Neural progenitor cell (in vitro differentiated cells): Measurements from ENCODE around the gene PCSK6. TPM values are rescaled to one million over a fixed set of nuclear protein-coding genes. Genes with fewer than 3 reads are reported as not detected.

Experiments used
- DNase-seq: peaks from one replicate; pipeline ENCODE4 v3.0.0-alpha.2; 2016; ENCODE audit warnings: low spot score
- H2AFZ ChIP-seq: fragments of 200-600 bp; sonication (generic); replicated peaks from 2 replicates; pipeline ENCODE4 v1.6.1; 2016; ENCODE audit warnings: antibody characterized with exemption
- H3F3A ChIP-seq: fragments of 200-600 bp; sonication (generic); 2 replicates; pipeline ENCODE4 v1.6.1; 2016; ENCODE audit warnings: antibody characterized with exemption, low read depth
- H3K27ac ChIP-seq: fragments of 200-600 bp; sonication (generic); 2 replicates; pipeline ENCODE4 v1.5.1; 2016; ENCODE audit warnings: mild to moderate bottlenecking
- H3K27me3 ChIP-seq: fragments of 200-600 bp; sonication (generic); 2 replicates; pipeline ENCODE4 v1.6.1; 2016; ENCODE audit warnings: mild to moderate bottlenecking, moderate library complexity
- H3K36me3 ChIP-seq: fragments of 200-600 bp; sonication (generic); 2 replicates; pipeline ENCODE4 v1.5.1; 2016
- H3K4me1 ChIP-seq: fragments of 200-600 bp; sonication (generic); 2 replicates; pipeline ENCODE4 v1.6.1; 2016; ENCODE audit warnings: mixed run types
- H3K4me2 ChIP-seq: fragments of 200-600 bp; sonication (generic); 2 replicates; pipeline ENCODE4 v1.6.1; 2016
- H3K4me3 ChIP-seq: fragments of 200-600 bp; sonication (generic); 2 replicates; pipeline ENCODE4 v1.5.1; 2016
- H3K79me2 ChIP-seq: fragments of 200-600 bp; sonication (generic); 2 replicates; pipeline ENCODE4 v1.6.1; 2016; ENCODE audit warnings: low read depth
- H3K9ac ChIP-seq: fragments of 200-600 bp; sonication (generic); 2 replicates; pipeline ENCODE4 v1.6.1; 2016
- H3K9me3 ChIP-seq: fragments of 200-600 bp; sonication (generic); 2 replicates; pipeline ENCODE4 v1.5.1; 2016; ENCODE audit warnings: low read depth
- H4K20me1 ChIP-seq: fragments of 200-600 bp; sonication (generic); 2 replicates; pipeline ENCODE4 v1.6.1; 2016; ENCODE audit warnings: low read depth
- H3K27ac Mint-ChIP-seq: 3 replicates; pipeline ENCODE4 v1.8.0; 2021; ENCODE audit warnings: mixed read lengths
- H3K27me3 Mint-ChIP-seq: 2 replicates; pipeline ENCODE4 v1.8.0; 2022; ENCODE audit warnings: low read depth, mild to moderate bottlenecking, inconsistent platforms, moderate library complexity, mixed read lengths; ENCODE audit not compliant: insufficient read depth
- H3K36me3 Mint-ChIP-seq: 3 replicates; pipeline ENCODE4 v1.8.0; 2021; ENCODE audit warnings: mixed read lengths
- H3K4me1 Mint-ChIP-seq: 3 replicates; pipeline ENCODE4 v1.8.0; 2021; ENCODE audit warnings: mixed read lengths
- H3K4me3 Mint-ChIP-seq: 3 replicates; pipeline ENCODE4 v1.8.0; 2021; ENCODE audit warnings: mild to moderate bottlenecking, moderate library complexity, mixed read lengths
- H3K9me3 Mint-ChIP-seq: 3 replicates; pipeline ENCODE4 v1.8.0; 2020; ENCODE audit warnings: mixed read lengths
- EZH2 ChIP-seq: fragments of 200-600 bp; sonication (generic); IDR thresholded peaks from 2 replicates; pipeline ENCODE4 v1.6.1; 2017; ENCODE audit warnings: antibody characterized with exemption, mild to moderate bottlenecking, moderate library complexity
- EZH2phosphoT487 ChIP-seq: fragments of 200-600 bp; sonication (generic); IDR thresholded peaks from 2 replicates; pipeline ENCODE4 v1.6.1; 2017; ENCODE audit warnings: antibody characterized with exemption
- total RNA-seq: library from RNA; depleted of rRNA; stranded (reverse); fragments of >200 nt; gene quantifications from 2 replicates; pipeline ENCODE4 v1.2.3, GENCODE V29; 2015; ENCODE audit warnings: low replicate concordance
- TF ChIP-seq, protein P1 (sequence below): fragments of 200-600 bp; sonication (generic); IDR thresholded peaks from 2 replicates; pipeline ENCODE4 v1.5.1; 2017; ENCODE audit warnings: antibody characterized with exemption, mild to moderate bottlenecking

PCSK6 gene
- total RNA-seq, 1 donor from 2014 or later = 1.9 TPM

DNA sequence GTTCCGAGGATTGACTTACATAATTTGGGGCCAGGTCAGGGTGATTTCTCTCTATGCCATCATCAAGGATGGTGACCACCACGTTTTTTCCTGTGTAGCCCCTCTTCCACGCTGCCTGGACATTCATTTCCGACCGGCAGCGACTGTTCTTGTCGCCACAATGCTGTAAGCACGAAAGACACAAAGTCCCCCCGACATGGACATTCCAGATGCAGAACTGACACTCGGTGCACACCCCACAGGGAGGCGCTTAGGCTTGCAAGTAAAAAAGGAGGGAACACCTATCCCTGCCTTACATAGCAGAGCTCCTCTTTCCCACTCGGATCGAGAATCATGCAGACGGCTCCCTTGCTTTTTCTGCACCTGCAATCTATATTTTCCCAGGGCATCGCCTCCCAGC lies 58.2 kb downstream of the PCSK6 start:
- no peak overlapping the region for H3K9ac ChIP-seq
- no peaks in the 10 kb centered on the region for H3K36me3 ChIP-seq
- Mint-ChIP-seq H3K36me3 (no peaks in the 10 kb centered on the region), H3K4me3 (no peak overlapping the region), H3K27me3 (peaks cover 8% of the 10 kb centered on the region), H3K9me3 (no peaks in the 10 kb centered on the region), H3K4me1 (peaks cover 29% of the 10 kb centered on the region), H3K27ac (no peak overlapping the region)
- H3K27me3 ChIP-seq = no peaks in the 10 kb centered on the region
- no peak for DNase-seq
- no peaks in the 10 kb centered on the region for H3K79me2 ChIP-seq
- H3K9me3 ChIP-seq = no peaks in the 10 kb centered on the region
- no peak overlapping the region for H3K4me2 ChIP-seq
- H4K20me1 ChIP-seq = no peaks in the 10 kb centered on the region
- TF ChIP-seq EZH2 = no peak
- H3K27ac ChIP-seq = no peak overlapping the region
- H2AFZ ChIP-seq = no peak overlapping the region
- H3K4me3 ChIP-seq = no peak overlapping the region
- H3K4me1 ChIP-seq = no peaks in the 10 kb centered on the region
- H3F3A ChIP-seq = no peaks in the 10 kb centered on the region

DNA sequence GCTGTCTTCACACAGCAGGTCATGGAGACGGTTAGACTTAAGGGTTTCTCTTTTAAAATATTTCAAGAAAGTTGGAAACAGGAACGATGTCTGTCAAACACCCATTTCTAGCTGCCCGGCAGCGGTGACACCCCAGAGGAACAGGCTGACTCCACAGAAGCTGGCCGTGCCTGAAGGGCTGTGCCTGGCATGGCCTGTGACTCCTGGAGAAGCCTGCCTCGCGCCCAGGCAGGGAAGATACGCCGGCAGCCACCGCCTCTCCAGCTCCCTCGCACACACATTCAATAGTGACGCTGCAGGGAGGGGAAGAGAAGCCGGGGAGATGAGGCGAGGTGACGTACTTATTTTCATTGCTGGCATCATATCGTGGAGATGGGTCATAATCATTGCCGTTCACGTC lies 59.9 kb downstream of the PCSK6 start:
- no peaks in the 10 kb centered on the region for H3K36me3 ChIP-seq
- H3K4me3 Mint-ChIP-seq = no peak overlapping the region
- no peak overlapping the region for H3K27ac ChIP-seq
- no peak overlapping the region for H3K4me3 ChIP-seq
- H2AFZ ChIP-seq = no peak overlapping the region
- H3K27ac Mint-ChIP-seq = no peak overlapping the region
- no peak overlapping the region for H3K4me2 ChIP-seq
- TF ChIP-seq EZH2phosphoT487 (no peak), EZH2 (no peak)
- TF ChIP-seq, protein P1, sequence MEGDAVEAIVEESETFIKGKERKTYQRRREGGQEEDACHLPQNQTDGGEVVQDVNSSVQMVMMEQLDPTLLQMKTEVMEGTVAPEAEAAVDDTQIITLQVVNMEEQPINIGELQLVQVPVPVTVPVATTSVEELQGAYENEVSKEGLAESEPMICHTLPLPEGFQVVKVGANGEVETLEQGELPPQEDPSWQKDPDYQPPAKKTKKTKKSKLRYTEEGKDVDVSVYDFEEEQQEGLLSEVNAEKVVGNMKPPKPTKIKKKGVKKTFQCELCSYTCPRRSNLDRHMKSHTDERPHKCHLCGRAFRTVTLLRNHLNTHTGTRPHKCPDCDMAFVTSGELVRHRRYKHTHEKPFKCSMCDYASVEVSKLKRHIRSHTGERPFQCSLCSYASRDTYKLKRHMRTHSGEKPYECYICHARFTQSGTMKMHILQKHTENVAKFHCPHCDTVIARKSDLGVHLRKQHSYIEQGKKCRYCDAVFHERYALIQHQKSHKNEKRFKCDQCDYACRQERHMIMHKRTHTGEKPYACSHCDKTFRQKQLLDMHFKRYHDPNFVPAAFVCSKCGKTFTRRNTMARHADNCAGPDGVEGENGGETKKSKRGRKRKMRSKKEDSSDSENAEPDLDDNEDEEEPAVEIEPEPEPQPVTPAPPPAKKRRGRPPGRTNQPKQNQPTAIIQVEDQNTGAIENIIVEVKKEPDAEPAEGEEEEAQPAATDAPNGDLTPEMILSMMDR = no peak
- H3K36me3 Mint-ChIP-seq = no peaks in the 10 kb centered on the region
- H3K27me3 Mint-ChIP-seq = peaks cover 8% of the 10 kb centered on the region
- H4K20me1 ChIP-seq = no peaks in the 10 kb centered on the region
- H3K4me1 Mint-ChIP-seq = peaks cover 29% of the 10 kb centered on the region
- H3K9me3 ChIP-seq = no peaks in the 10 kb centered on the region
- no peaks in the 10 kb centered on the region for H3F3A ChIP-seq
- H3K4me1 ChIP-seq = no peaks in the 10 kb centered on the region
- DNase-seq = no peak
- H3K9me3 Mint-ChIP-seq = no peaks in the 10 kb centered on the region
- no peaks in the 10 kb centered on the region for H3K27me3 ChIP-seq
- no peak overlapping the region for H3K9ac ChIP-seq
- no peaks in the 10 kb centered on the region for H3K79me2 ChIP-seq

DNA sequence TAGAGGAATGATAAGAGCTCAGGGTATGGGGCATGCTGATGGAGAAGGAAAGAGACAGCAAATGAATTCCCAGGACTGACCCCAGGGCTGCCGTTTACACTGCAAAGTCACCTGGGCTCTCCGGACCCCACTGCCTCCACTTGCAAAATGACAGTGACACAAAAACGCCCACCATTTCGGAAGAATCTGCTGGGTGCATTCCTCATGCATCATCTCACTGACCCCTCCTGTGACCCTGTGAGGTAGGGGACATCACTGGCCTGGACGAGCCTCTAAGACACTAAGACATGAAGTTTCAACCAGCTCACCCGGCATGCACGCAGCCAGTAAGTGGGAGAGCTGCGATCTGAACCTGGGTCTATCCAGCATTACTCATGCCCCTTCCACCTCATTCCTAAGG lies 60.3 kb downstream of the PCSK6 start:
- no peak overlapping the region for H3K4me3 Mint-ChIP-seq
- no peaks in the 10 kb centered on the region for H3K79me2 ChIP-seq
- H3K27ac ChIP-seq = no peak overlapping the region
- no peaks in the 10 kb centered on the region for H3F3A ChIP-seq
- no peaks in the 10 kb centered on the region for H3K4me1 ChIP-seq
- H3K4me3 ChIP-seq = no peak overlapping the region
- no peaks in the 10 kb centered on the region for H3K9me3 Mint-ChIP-seq
- H3K4me1 Mint-ChIP-seq = peaks cover 29% of the 10 kb centered on the region
- H3K36me3 ChIP-seq = no peaks in the 10 kb centered on the region
- H3K27ac Mint-ChIP-seq = no peak overlapping the region
- H3K9me3 ChIP-seq = no peaks in the 10 kb centered on the region
- no peak for DNase-seq
- H3K36me3 Mint-ChIP-seq = no peaks in the 10 kb centered on the region
- no peak overlapping the region for H3K9ac ChIP-seq
- no peaks in the 10 kb centered on the region for H4K20me1 ChIP-seq
- peaks cover 8% of the 10 kb centered on the region for H3K27me3 Mint-ChIP-seq
- TF ChIP-seq, protein P1 = no peak
- H2AFZ ChIP-seq = no peak overlapping the region
- no peak overlapping the region for H3K4me2 ChIP-seq
- no peaks in the 10 kb centered on the region for H3K27me3 ChIP-seq

DNA sequence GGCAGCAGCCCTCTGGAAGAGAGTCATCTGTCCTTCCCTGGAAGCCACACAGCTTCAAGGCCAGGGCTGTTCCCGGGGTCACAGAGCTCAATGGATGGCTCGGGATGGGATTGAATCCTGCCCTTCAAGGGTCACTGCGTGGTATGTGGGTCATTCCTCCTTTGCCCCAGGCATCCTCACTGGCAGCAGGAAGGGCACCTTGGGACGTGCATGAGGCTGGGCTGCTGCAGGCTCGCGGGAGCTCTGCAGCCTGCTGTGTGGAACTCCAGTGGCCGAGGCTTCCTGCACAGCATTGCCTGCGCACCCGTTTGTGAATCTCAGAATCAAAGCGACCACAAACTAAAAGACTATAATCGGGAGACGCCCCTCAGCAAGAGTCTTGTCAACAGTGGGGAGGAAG lies 60.7 kb downstream of the PCSK6 start:
- no peaks in the 10 kb centered on the region for H3K9me3 ChIP-seq
- Mint-ChIP-seq H3K27ac (no peak overlapping the region), H3K4me1 (peaks cover 29% of the 10 kb centered on the region), H3K36me3 (no peaks in the 10 kb centered on the region), H3K4me3 (no peak overlapping the region), H3K9me3 (no peaks in the 10 kb centered on the region), H3K27me3 (peaks cover 8% of the 10 kb centered on the region)
- TF ChIP-seq, protein P1 = no peak
- no peak for TF ChIP-seq EZH2phosphoT487
- TF ChIP-seq EZH2 = no peak
- H3K9ac ChIP-seq = no peak overlapping the region
- no peak for DNase-seq
- no peaks in the 10 kb centered on the region for H3K36me3 ChIP-seq
- H4K20me1 ChIP-seq = no peaks in the 10 kb centered on the region
- H3K27ac ChIP-seq = no peak overlapping the region
- H3K4me3 ChIP-seq = no peak overlapping the region
- no peak overlapping the region for H2AFZ ChIP-seq
- H3K4me1 ChIP-seq = no peaks in the 10 kb centered on the region
- H3F3A ChIP-seq = no peaks in the 10 kb centered on the region
- no peaks in the 10 kb centered on the region for H3K79me2 ChIP-seq
- no peak overlapping the region for H3K4me2 ChIP-seq
- no peaks in the 10 kb centered on the region for H3K27me3 ChIP-seq
